Keratinocyte (primary cell): ENCODE results near the gene MTFP1. TPM values are rescaled to one million over a fixed set of nuclear protein-coding genes. Genes with fewer than 3 reads are reported as not detected.
"Not testable (repeated sequence)": the region's sequence is repeated elsewhere in the genome, so short reads cannot be mapped to it uniquely, and the experiment has no call there.

Source experiments
- DNase-seq: peaks from one replicate; pipeline ENCODE4 v3.0.0-alpha.2; 2011; ENCODE audit warnings: low read depth, missing footprints, low spot score
- FAIRE-seq: peaks from 2 replicates; lab custom pipeline; 2011; peaks lifted over from hg19 to GRCh38; lab: Jason Lieb, UNC
- H2AFZ ChIP-seq: 2 replicates; pipeline ENCODE4 v1.6.0; 2012; ENCODE audit warnings: low read length, control low read depth, inconsistent platforms; ENCODE audit not compliant: control insufficient read depth
- H3K27ac ChIP-seq: 2 replicates; pipeline ENCODE4 v1.5.1; 2011; ENCODE audit warnings: low read length; ENCODE audit not compliant: control insufficient read depth, insufficient read depth
- H3K27me3 ChIP-seq: 3 replicates; pipeline ENCODE4 v1.6.0; 2011; ENCODE audit warnings: low read length; ENCODE audit not compliant: control insufficient read depth, insufficient read depth; ENCODE audit errors: extremely low read depth
- H3K36me3 ChIP-seq, 2 experiments: 2 replicates in 1 of 2; 3 replicates in 1 of 2; pipeline ENCODE4 v1.5.1; 2011; ENCODE audit warnings: low read length in 2 of 2, mild to moderate bottlenecking in 1 of 2; ENCODE audit not compliant: control insufficient read depth in 2 of 2, insufficient read depth in 2 of 2; ENCODE audit errors: extremely low read depth in 1 of 2
- H3K4me1 ChIP-seq: 3 replicates; pipeline ENCODE4 v1.5.1; 2011; ENCODE audit warnings: low read length; ENCODE audit not compliant: control insufficient read depth, insufficient read depth; ENCODE audit errors: extremely low read depth
- H3K4me2 ChIP-seq: 3 replicates; pipeline ENCODE4 v1.6.0; 2011; ENCODE audit warnings: low read depth, low read length; ENCODE audit not compliant: control insufficient read depth, insufficient read depth; ENCODE audit errors: extremely low read depth
- H3K4me3 ChIP-seq, 3 experiments: fragments of 200-600 bp in 1 of 3; sonication (generic) in 1 of 3; 2 replicates in 2 of 3; 3 replicates in 1 of 3; pipeline ENCODE4 v1.5.1; 2011 to 2016; ENCODE audit warnings: low read length in 3 of 3, mild to moderate bottlenecking in 3 of 3, control low read depth in 2 of 3, inconsistent platforms in 1 of 3, low read depth in 1 of 3, mixed read lengths in 1 of 3, mixed run types in 1 of 3, moderate library complexity in 1 of 3; ENCODE audit not compliant: control insufficient read depth in 2 of 3, insufficient read depth in 2 of 3; ENCODE audit errors: extremely low read depth in 1 of 3
- H3K79me2 ChIP-seq: 2 replicates; pipeline ENCODE4 v1.6.0; 2012; ENCODE audit warnings: low read length; ENCODE audit not compliant: control insufficient read depth, insufficient read depth
- H3K9ac ChIP-seq: 3 replicates; pipeline ENCODE4 v1.6.0; 2011; ENCODE audit warnings: low read length; ENCODE audit not compliant: control insufficient read depth, insufficient read depth; ENCODE audit errors: extremely low read depth
- H3K9me1 ChIP-seq: 3 replicates; pipeline ENCODE4 v1.6.0; 2011; ENCODE audit warnings: low read length; ENCODE audit not compliant: control insufficient read depth, insufficient read depth; ENCODE audit errors: extremely low read depth
- H3K9me3 ChIP-seq: 2 replicates; pipeline ENCODE4 v1.5.1; 2012; ENCODE audit warnings: low read depth, low read length; ENCODE audit not compliant: control insufficient read depth
- H4K20me1 ChIP-seq: 3 replicates; pipeline ENCODE4 v1.6.0; 2011; ENCODE audit warnings: low read length; ENCODE audit not compliant: control insufficient read depth, insufficient read depth; ENCODE audit errors: extremely low read depth
- CTCF ChIP-seq, 3 experiments: IDR thresholded peaks in 1 of 3; conservative IDR thresholded peaks in 1 of 3; optimal IDR thresholded peaks in 1 of 3; 2 replicates in 2 of 3; 3 replicates in 1 of 3; pipeline versions ENCODE3 to v1.5.1; 2011; ENCODE audit warnings: low read length in 3 of 3, mild to moderate bottlenecking in 3 of 3, moderate library complexity in 2 of 3, control low read depth in 1 of 3, inconsistent platforms in 1 of 3; ENCODE audit not compliant: insufficient read depth in 2 of 3; ENCODE audit errors: extremely low read depth in 1 of 3
- EZH2 ChIP-seq: IDR thresholded peaks from one replicate; pipeline ENCODE4 v1.6.1; 2012; ENCODE audit warnings: inconsistent platforms, mild to moderate bottlenecking, low read length, moderate library complexity
- dilution Hi-C: fragments of 300-500 bp; cut with MboI; formaldehyde crosslinking; loops from one replicate; pipeline ENCODE4 v1.7.0; 2020; ENCODE audit warnings: low sequenced_read_pairs; ENCODE audit not compliant: extremely low pct_ligation_motif_present
- polyA plus RNA-seq, 5 experiments: library from polyadenylated mRNA; depleted of rRNA in 3 of 5; stranded (reverse) in 3 of 5; stranded (forward) in 1 of 5; unstranded in 1 of 5; fragments of >200 nt; gene quantifications; 1 replicate in 1 of 5; 2 replicates in 3 of 5; 3 replicates in 1 of 5; pipeline versions ENCODE4 v1.2.1 to v1.2.3, GENCODE V29; 2011 to 2012; ENCODE audit warnings: missing spikeins in 2 of 5, low read depth in 1 of 5, low replicate concordance in 1 of 5

Gene MTFP1
- polyA plus RNA-seq, 1 donor (not counting 4 experiments of a cell fraction or from before 2014, with no cell fraction given), result 8.4 TPM

- H3K79me2 ChIP-seq, result peaks cover 72% of the 10 kb centered on the region
These were observed 25.4 kb upstream of the MTFP1 start for GRCh38 chr22:30400159-30400558.

GRCh38 chr22:30401024-30401423 is 24.5 kb upstream of the MTFP1 start:
- peaks cover 30% of the 10 kb centered on the region for H3K4me1 ChIP-seq
- peaks cover 79% of the 10 kb centered on the region for H3K79me2 ChIP-seq
- H3K4me3 ChIP-seq, H3K27me3 ChIP-seq, H3K4me2 ChIP-seq, H3K9me1 ChIP-seq, H3K9me3 ChIP-seq, DNase-seq, H3K9ac ChIP-seq, H2AFZ ChIP-seq, H3K27ac ChIP-seq, FAIRE-seq, dilution Hi-C loops, H4K20me1 ChIP-seq: not testable (repeated sequence)
- peaks cover 14 to 34% of the 10 kb centered on the region in 2 experiments for H3K36me3 ChIP-seq

More at GRCh38 chr22:30400159-30400558, 25.4 kb upstream of the MTFP1 start:
- DNase-seq, result no peak
- Histone ChIP-seq H3K9me1 (no peaks in the 10 kb centered on the region), H3K27me3 (no peaks in the 10 kb centered on the region), H3K9ac (peak overlapping the region; percentile 8), H3K4me3 (peak overlapping the region in 1 of 3 experiments; percentile 16), H3K9me3 (no peaks in the 10 kb centered on the region), H3K36me3 (peaks cover 13 to 34% of the 10 kb centered on the region in 2 experiments), H2AFZ (no peak overlapping the region), H3K4me1 (peaks cover 30% of the 10 kb centered on the region), H3K27ac (peak overlapping the region; percentile 7), H4K20me1 (no peaks in the 10 kb centered on the region), H3K4me2 (peak overlapping the region; percentile 42)
- no peak for TF ChIP-seq EZH2
- no peak for TF ChIP-seq CTCF (optimal IDR thresholded peaks at IDR 0.05 in 1 of 3, IDR thresholded peaks at IDR 0.05 in 1 of 3, conservative IDR thresholded peaks at IDR 0.05 in 1 of 3; ENCODE audit: extremely low read depth in 1 of 3, insufficient read depth in 2 of 3, low read length in 3 of 3)
- FAIRE-seq, result peak; percentile 99
- dilution Hi-C loops, result no loop called here
